Measurements from ENCODE around the gene DNAJC19.
"Not testable (repeated sequence)": the region's sequence is repeated elsewhere in the genome, so short reads cannot be mapped to it uniquely, and the experiment has no call there.

Gene DNAJC19

DNA sequence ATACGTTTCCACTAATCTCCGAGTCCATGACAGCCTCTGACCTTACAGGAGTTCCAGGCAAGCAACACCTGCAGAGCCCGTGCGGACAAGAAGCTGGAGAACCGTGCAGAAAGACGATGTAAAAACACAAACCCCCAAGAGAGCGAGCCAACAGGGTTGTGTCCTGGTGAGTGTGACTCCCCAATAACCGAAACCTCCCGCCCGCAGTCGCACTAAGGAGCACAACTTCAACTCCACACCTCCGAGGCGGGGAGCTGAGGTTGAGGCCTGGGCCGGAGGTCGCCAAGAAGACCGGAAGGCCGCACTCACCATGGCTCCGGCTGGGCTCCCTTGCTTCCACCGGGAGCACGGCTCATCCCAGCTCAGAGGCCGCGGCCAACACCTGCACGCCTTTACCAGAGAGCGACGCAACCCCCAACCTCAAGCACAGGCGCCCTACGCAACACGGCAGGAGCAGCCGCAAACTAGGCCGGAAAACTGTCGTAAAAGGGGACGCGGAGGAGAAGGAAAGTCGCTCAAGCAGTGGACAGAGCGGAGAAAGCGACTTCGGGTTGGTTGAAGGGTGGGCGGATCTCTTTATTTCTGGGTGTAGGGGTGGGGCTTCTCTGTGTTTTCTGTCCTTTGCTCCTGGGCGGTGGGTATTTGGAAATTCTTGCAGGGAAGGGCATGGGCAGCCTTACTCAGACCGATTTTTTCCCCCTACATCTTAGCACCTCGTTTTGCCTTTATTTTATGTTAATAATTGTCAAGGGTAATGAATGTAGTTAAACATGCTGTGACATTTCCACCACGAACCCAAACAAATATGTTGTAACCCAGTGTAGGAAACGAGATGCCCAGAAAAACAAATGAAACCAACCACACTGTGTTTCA is at the start of gene DNAJC19:
TSS of gene DNAJC19 (minus strand) at position 446 of the 873 bp plus-strand sequence. CDS start at position 312, 134 bp downstream.
- peak; percentile 61 to 96 for DNase-seq

- DNase-seq: no peak
These were observed 41.4 kb upstream of the DNAJC19 start for GRCh38 chr3:181030948-181031347.

- DNase-seq: no peak
These were observed 35.7 kb upstream of the DNAJC19 start for GRCh38 chr3:181025204-181025603.

GRCh38 chr3:181017690-181018089 is 28.2 kb upstream of the DNAJC19 start:
- no peak for DNase-seq

DNA sequence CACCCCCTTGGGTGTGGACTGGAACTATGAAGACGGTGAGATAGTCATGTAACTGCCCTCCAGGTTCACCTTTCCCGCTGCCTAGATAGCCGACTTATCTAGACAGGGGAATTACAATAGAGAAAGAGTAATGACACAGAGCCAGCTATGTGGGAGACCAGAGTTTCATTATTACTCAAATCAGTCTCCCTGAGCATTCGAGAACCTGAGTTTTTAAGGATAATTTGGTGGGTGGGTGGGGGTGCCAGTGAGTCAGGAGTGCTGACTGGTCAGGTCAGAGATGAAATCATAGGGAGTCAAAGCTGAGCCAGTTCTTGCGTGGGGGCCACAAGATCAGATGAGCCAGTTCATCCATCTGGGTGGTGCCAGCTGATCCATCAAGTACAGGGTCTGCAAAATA is 19.7 kb upstream of the DNAJC19 start:
- DNase-seq: no peak

DNA sequence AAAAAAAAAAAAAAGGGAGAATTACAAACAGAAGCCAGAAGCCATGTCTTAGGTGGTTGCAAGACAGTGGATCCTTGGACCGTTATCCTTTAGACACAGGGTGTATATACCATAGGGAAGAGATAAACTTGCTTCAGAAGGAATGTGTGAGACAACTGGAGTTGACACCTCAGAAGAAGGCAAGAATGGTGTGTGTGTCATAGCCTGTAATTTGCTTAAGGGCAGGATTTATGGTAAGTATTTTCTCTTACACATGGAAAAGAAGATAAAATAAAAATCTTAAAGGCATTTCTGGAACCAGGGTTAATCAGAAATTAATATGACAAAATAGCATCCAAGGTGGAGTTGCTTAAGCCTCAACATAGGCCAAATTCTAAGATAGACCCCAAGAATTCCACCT is 19.3 kb upstream of the DNAJC19 start:
- DNase-seq: no peak

GRCh38 chr3:181007262-181007661 is 17.7 kb upstream of the DNAJC19 start:
- no peak for DNase-seq

GRCh38 chr3:181006541-181006940 is 17.0 kb upstream of the DNAJC19 start:
- no peak for DNase-seq

- DNase-seq: not testable (repeated sequence)
These were observed 13.9 kb upstream of the DNAJC19 start for GRCh38 chr3:181003469-181003868.

DNA sequence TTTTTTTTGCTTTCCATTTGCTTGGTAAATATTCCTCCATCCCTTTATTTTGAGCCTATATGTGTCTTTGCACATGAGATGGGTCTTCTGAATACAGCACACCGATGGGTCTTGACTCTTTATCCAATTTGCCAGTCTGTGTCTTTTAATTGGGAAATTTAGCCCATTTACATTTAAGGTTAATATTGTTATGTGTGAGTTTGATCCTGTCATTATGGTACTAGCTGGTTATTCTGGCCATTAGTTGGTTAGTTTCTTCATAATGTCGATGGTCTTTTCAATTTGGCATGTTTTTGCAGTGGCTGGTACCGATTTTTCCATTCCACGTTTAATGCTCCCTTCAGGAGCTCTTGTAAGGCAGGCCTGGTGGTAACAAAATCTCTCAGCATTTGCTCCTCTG is 12.8 kb upstream of the DNAJC19 start:
- DNase-seq: not testable (repeated sequence)

DNA sequence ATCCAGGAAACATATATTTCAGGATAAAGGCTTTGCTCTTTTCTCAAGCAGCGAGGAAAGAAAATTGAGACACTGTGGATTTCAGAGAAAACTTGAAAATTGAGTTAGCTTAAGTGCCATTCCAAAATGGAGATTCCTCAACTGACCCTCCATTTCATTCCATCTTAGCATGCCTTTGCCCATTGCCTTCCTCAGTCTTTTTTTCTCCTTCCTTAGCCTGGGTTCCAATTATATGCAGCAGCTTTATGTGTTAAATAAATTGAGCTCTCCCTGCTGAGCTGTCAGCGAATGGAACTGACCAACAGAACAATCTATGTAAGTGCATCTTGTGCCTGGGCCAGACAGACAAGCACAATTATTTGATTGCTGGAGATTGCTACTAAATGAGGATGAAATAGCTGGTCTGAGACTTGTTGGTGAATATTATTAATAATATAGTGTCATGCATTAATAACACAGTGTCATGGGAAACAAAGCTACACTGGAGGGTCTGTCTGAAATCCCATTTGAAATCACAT is 6.9 kb upstream of the DNAJC19 start:
- no peak for DNase-seq

GRCh38 chr3:180990505-180990904 is 969 bp upstream of the DNAJC19 start:
- peak in 1 of 2 donors; percentile 52 for DNase-seq

DNA sequence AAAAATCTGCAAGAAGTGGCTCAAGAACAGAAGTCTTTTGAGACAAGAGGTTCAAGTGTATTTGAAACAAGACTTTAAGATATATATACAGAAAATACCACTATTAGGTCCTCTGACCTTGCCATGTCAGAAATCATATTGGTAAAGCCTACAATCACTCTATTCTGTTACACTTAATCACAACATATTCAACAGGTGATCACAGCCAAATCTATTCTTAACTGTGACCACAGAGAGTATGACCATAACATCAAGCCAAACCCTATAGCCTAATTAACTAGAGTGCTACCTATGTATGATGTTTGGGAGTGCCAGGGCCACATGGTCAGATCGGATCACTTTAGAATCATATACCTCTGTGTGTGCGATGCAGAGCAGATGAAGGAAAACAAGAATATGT is 2.2 kb downstream of the DNAJC19 start:
- DNase-seq: no peak

DNA sequence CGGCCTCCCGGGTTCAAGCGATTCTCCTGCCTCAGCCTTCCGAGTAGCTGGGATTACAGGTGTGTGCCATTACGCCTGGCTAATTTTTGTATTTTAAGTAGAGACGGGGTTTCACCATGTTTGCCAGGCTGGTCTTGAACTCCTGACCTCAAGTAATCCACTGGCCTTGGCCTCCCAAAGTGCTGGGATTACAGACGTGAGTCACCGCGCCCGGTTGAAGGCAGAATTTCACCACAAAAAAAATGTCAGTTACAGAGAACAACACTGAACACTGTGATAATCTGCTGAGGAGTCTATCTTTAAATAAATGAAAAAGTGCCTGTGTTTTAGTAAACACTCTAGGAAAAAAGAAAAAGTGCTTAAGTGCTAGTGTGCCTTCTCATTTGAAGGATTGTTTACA is 3.2 kb downstream of the DNAJC19 start:
- DNase-seq: not testable (repeated sequence)

GRCh38 chr3:180983136-180983535 is 6.4 kb downstream of the DNAJC19 start:
- DNase-seq: no peak

DNA sequence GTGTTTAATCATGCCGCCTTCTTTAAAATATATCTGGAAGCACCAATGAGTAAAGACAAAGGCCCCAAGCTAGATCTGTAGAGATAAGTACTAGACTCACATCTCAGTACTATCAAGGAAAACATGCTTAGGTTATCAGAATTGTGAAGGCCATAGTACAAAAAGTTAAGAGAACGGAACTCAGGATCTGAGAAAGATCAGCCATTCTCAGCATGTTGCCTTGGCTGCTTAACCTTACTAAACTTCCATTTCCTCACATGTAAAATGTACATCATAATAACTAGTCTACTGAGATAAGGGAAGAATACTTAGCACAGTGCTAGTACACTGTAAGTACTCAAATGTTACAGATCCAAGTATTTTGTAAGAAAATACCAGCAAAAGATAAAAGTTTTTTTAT is 7.6 kb downstream of the DNAJC19 start:
- no peak for DNase-seq

DNA sequence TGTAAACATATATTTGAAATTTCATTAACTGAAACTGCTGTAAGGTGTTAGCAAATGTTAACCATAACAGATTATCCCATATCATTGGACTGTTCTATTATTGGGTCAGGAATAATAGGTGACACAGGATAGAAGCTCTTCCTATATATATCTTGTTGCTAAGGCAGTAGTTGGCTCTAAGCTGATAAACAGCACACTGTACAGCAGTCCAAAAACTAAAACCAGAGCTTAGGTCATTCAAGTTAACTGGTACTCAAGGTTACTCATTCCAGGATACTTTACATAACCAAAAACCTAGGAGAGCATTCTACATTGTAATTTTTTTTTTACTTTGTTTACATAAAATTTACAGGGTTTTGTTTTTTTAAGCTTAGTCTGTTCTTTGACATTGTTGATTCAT is 8.9 kb downstream of the DNAJC19 start:
- no peak for DNase-seq

DNA sequence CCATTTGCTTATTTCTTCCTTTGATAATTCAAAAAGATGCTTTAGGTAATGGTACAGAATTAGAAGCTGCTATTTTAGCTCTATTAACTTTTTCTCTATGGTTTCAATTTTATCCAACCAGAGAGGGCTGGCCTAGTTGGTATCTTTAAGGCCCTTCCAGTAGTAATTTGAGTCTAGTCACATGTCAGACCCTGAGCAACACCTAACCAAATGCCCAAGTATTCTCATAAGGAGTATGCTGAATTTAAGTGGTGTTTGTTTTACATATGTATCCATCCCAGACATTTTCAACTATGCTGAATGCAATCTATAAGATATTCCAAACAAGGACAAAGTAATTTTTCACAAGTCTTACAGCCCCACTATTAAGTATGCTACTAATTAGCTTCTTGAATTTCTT is 9.6 kb downstream of the DNAJC19 start:
- DNase-seq: no peak

DNA sequence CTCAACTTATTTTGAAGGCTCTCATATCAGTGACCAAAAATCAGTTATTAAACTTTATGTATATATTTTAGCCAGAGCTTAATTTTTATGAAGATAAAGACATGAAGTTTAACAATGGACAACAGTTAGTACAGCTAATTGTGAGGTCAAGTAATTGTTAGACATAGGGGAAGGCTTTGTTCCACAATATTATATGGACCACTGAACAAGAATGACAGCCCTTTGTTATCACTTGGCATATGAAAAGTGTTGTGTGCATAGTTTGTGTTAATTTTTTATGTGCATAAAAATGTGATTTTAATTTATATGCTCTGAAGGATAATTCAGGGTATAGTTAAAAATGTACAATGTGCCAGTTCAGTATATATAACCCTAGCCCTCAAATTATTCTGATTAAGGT is 12.0 kb downstream of the DNAJC19 start:
- DNase-seq: no peak

- no peak for DNase-seq
These were observed 15.2 kb downstream of the DNAJC19 start for GRCh38 chr3:180974286-180974685.

DNA sequence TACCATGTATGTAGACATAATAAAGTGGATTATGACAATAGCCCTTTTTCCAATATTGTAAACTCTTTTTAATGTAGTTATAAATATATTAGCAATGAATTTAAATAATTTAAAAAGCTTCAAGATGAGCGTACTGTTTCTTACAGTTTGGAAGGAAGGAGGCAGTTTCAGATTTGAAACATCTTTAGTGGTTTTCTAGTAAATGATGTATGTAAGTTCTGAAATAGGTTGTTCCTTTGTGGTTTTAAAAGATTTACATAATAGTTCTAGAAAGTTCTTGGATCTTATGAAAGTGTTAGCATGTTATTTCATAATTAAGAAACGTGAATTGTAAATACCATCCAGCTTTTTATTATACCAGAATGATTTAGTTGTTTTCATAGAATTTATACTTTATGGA is 16.0 kb downstream of the DNAJC19 start:
- DNase-seq: no peak

DNA sequence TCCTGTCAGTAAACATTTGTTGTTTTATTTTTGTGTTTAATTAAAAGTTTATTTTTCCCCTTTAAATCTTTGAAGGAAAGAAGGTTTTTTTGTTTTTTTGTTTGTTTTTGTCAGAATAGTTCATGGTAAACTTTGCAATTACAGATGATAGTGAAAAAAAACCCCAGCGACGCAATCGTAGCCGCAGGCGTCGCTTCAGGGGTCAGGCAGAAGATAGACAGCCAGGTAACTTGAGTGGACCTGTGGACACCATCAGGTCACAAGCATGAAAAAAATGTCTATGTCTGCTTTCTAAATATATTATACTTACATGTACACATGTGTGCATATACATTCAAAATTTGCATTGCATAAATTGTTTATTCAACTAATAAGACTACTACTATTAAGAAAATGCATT is 18.6 kb downstream of the DNAJC19 start:
- no peak for DNase-seq

- no peak for DNase-seq
These were observed 27.0 kb downstream of the DNAJC19 start for GRCh38 chr3:180962530-180962929.

DNA sequence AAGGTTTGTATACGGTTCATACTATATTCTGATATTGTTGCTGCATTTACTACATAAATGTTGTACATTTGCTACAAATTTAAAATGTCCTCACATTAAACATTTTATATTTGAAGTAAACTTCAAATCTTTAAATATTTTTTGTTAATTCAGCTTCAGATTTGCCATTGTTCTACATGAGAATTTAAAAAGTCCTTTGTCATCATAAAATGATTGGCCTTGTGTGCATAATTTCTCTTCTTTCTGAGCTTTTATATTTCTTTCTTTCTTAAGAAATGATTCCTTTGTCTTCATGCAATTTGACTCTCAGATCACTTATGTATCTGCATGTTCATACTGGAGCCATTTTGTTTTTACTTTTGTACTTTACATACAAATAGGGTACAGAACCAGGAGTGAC is 28.0 kb downstream of the DNAJC19 start:
- no peak for DNase-seq

GRCh38 chr3:180961087-180961486 is 28.4 kb downstream of the DNAJC19 start:
- no peak for DNase-seq

All from bone marrow (tissue), 2 donors.